HCT116 (cell line): ENCODE data around the gene ITPR2. TPM values are rescaled to one million over a fixed set of nuclear protein-coding genes. Genes with fewer than 3 reads are reported as not detected.

Source experiments
- ATAC-seq: fragments of 200-7000 bp; cut with Tn5 transposase; 2 replicates; pipeline ENCODE4 v1.9.1; 2020; ENCODE audit warnings: mild to moderate bottlenecking, moderate library complexity
- BruUV-seq: library from RNA; stranded (reverse); fragments of 400-500 nt; replicated peaks from 2 replicates; lab custom pipeline; 2021; lab: Mats Ljungman, UMichigan
- CTCF ChIA-PET: fragments of 300-600 bp; sonication (Branson Sonifier 250); formaldehyde crosslinking; loops from one replicate; lab custom pipeline; 2021; ENCODE audit warnings: antibody characterized with exemption; lab: Charles Lee
- POLR2A ChIA-PET: fragments of 300-600, 350-600 bp; sonication (Branson Sonifier 250); formaldehyde crosslinking; loops from one replicate; lab custom pipeline; 2021; ENCODE audit warnings: antibody characterized with exemption; lab: Charles Lee
- RAD21 ChIA-PET, 2 experiments: fragments of 300-600 bp; sonication (Branson Sonifier 250); formaldehyde crosslinking; loops; one replicate each; lab custom pipeline; 2023; ENCODE audit warnings: low total read pairs in 2 of 2; ENCODE audit not compliant: uncharacterized antibody in 2 of 2, unreplicated experiment in 2 of 2, low non-redundant PET in 1 of 2; lab: Charles Lee
- DNase-seq: peaks from one replicate; pipeline ENCODE4 v3.0.0-alpha.2; 2010; ENCODE audit warnings: low read depth, low spot score
- H2AFZ ChIP-seq: fragments of 200-600 bp; shearing (Covaris generic), sonication (generic); 2 replicates; pipeline ENCODE4 v1.6.1; 2017; ENCODE audit warnings: low read depth, mixed run types, mixed read lengths, antibody characterized with exemption, low read length; ENCODE audit not compliant: poor library complexity, severe bottlenecking
- H3K27ac ChIP-seq: 2 replicates; pipeline ENCODE4 v1.5.1; 2012; ENCODE audit warnings: low read depth, low read length
- H3K27me3 ChIP-seq: fragments of 200-600 bp; sonication (generic); 2 replicates; pipeline ENCODE4 v1.6.1; 2016; ENCODE audit warnings: mixed run types, low read length, mixed read lengths; ENCODE audit not compliant: insufficient read depth
- H3K36me3 ChIP-seq, 2 experiments: fragments of 200-500 bp in 1 of 2; fragments of 200-600 bp in 1 of 2; sonication (Bioruptor generic) in 1 of 2; sonication (generic) in 1 of 2; 2 replicates each; pipeline versions ENCODE4 v1.5.1 to v1.6.1; 2014 to 2016; ENCODE audit warnings: low read length in 2 of 2, inconsistent platforms in 1 of 2, mixed read lengths in 1 of 2, mixed run types in 1 of 2; ENCODE audit not compliant: insufficient read depth in 2 of 2, control insufficient read depth in 1 of 2
- H3K4me1 ChIP-seq, 2 experiments: fragments of 200-600 bp in 1 of 2; sonication (generic) in 1 of 2; 2 replicates each; pipeline versions ENCODE4 v1.5.1 to v1.6.1; 2012 to 2017; ENCODE audit warnings: low read length in 2 of 2, inconsistent platforms in 1 of 2, mild to moderate bottlenecking in 1 of 2, mixed read lengths in 1 of 2, mixed run types in 1 of 2, moderate library complexity in 1 of 2; ENCODE audit not compliant: insufficient read depth in 2 of 2, control insufficient read depth in 1 of 2
- H3K4me2 ChIP-seq: fragments of 200-600 bp; sonication (generic); 2 replicates; pipeline ENCODE4 v1.6.1; 2017; ENCODE audit warnings: mixed run types, low read length, mixed read lengths
- H3K4me3 ChIP-seq, 2 experiments: fragments of 200-600 bp in 1 of 2; sonication (generic) in 1 of 2; replicated peaks in 1 of 2; 2 replicates each; pipeline ENCODE4 v1.5.1; 2011 to 2016; ENCODE audit warnings: low read length in 2 of 2, control low read depth in 1 of 2, low read depth in 1 of 2, mild to moderate bottlenecking in 1 of 2, mixed read lengths in 1 of 2, mixed run types in 1 of 2
- H3K79me2 ChIP-seq: fragments of 200-600 bp; sonication (generic); 2 replicates; pipeline ENCODE4 v1.6.1; 2017; ENCODE audit warnings: mild to moderate bottlenecking, mixed run types, low read length, moderate library complexity, mixed read lengths; ENCODE audit not compliant: insufficient read depth
- H3K9ac ChIP-seq: fragments of 200-600 bp; sonication (generic); 2 replicates; pipeline ENCODE4 v1.6.1; 2016; ENCODE audit warnings: low read length, mixed read lengths
- H3K9me2 ChIP-seq: fragments of 200-600 bp; sonication (generic), shearing (Covaris generic); 2 replicates; pipeline ENCODE4 v1.6.1; 2017; ENCODE audit warnings: mixed run types, mild to moderate bottlenecking, moderate library complexity; ENCODE audit not compliant: insufficient read depth
- H3K9me3 ChIP-seq, 2 experiments: fragments of 200-500 bp in 1 of 2; fragments of 200-600 bp in 1 of 2; sonication (Bioruptor generic) in 1 of 2; sonication (generic) in 1 of 2; 2 replicates each; pipeline ENCODE4 v1.6.1; 2014 to 2017; ENCODE audit warnings: low read length in 2 of 2, mixed read lengths in 2 of 2, inconsistent platforms in 1 of 2, low read depth in 1 of 2, mild to moderate bottlenecking in 1 of 2, mixed run types in 1 of 2, moderate library complexity in 1 of 2; ENCODE audit not compliant: control insufficient read depth in 1 of 2, insufficient read depth in 1 of 2
- H4K20me1 ChIP-seq: fragments of 200-600 bp; sonication (generic), shearing (Covaris generic); 2 replicates; pipeline ENCODE4 v1.6.1; 2017; ENCODE audit warnings: mixed run types, mild to moderate bottlenecking, moderate library complexity; ENCODE audit not compliant: insufficient read depth
- ATF3 ChIP-seq: IDR thresholded peaks from 2 replicates; pipeline ENCODE4 v1.6.1; 2012
- CBX3 ChIP-seq: IDR thresholded peaks from 2 replicates; pipeline ENCODE4 v1.6.1; 2012; ENCODE audit warnings: low read depth
- EGR1 ChIP-seq: IDR thresholded peaks from 2 replicates; pipeline ENCODE4 v1.6.1; 2012; ENCODE audit warnings: low read depth
- ELF1 ChIP-seq: IDR thresholded peaks from 2 replicates; pipeline ENCODE4 v1.6.1; 2012; ENCODE audit warnings: low read depth, borderline replicate concordance
- EZH2 ChIP-seq: fragments of 200-600 bp; sonication (generic); IDR thresholded peaks from 2 replicates; pipeline ENCODE4 v1.6.1; 2017; ENCODE audit warnings: antibody characterized with exemption, mixed run types
- FOSL1 ChIP-seq: IDR thresholded peaks from 2 replicates; pipeline ENCODE4 v1.6.1; 2012; ENCODE audit warnings: low read depth
- MAX ChIP-seq: IDR thresholded peaks from 2 replicates; pipeline ENCODE4 v1.6.1; 2012
- POLR2A ChIP-seq: IDR thresholded peaks from 2 replicates; pipeline ENCODE4 v1.7.0; 2011; ENCODE audit warnings: borderline replicate concordance; ENCODE audit not compliant: insufficient read depth, insufficient read length; ENCODE audit errors: extremely low read depth
- RAD21 ChIP-seq: IDR thresholded peaks from 2 replicates; pipeline ENCODE4 v1.6.1; 2012; ENCODE audit warnings: low read depth, mild to moderate bottlenecking
- REST ChIP-seq: IDR thresholded peaks from 2 replicates; pipeline ENCODE4 v1.6.1; 2012; ENCODE audit warnings: low read depth
- SP1 ChIP-seq: IDR thresholded peaks from 2 replicates; pipeline ENCODE4 v1.6.1; 2012; ENCODE audit warnings: low read depth
- YY1 ChIP-seq: IDR thresholded peaks from 2 replicates; pipeline ENCODE4 v1.6.1; 2011; ENCODE audit warnings: low read length, low read depth, moderate library complexity, mild to moderate bottlenecking; ENCODE audit not compliant: insufficient replicate concordance; ENCODE audit errors: extremely low read depth
- ZBTB33 ChIP-seq: IDR thresholded peaks from 2 replicates; pipeline ENCODE4 v1.6.1; 2011; ENCODE audit warnings: mild to moderate bottlenecking, low read length, moderate library complexity; ENCODE audit not compliant: insufficient replicate concordance; ENCODE audit errors: extremely low read depth
- ZFX ChIP-seq: fragments of 450-650 bp; IDR thresholded peaks from 2 replicates; pipeline ENCODE4 v1.6.1; 2017
- ZNF274 ChIP-seq: fragments of 200-500 bp; sonication (Bioruptor generic); IDR thresholded peaks from 2 replicates; pipeline ENCODE4 v1.6.1; 2014; ENCODE audit warnings: mild to moderate bottlenecking, low read depth, low read length, inconsistent platforms
- intact Hi-C: fragments of 100-400 bp; cut with micrococcal nuclease; formaldehyde crosslinking; loops from 2 replicates; pipeline ENCODE4 v1.10.0; 2022
- total RNA-seq: library from RNA; stranded (reverse); gene quantifications from one replicate; pipeline ENCODE4 v1.2.1, GENCODE V29; 2021; ENCODE audit not compliant: unreplicated experiment

The ITPR2 gene
- total RNA-seq, 1 experiment from 2014 or later: 6.5 TPM

- CTCF ChIA-PET: no interaction called here
- Histone ChIP-seq H3K4me3 (no peak overlapping the region), H3K79me2 (no peaks in the 10 kb centered on the region), H4K20me1 (no peaks in the 10 kb centered on the region), H3K9me3 (peaks cover 0 to 5% of the 10 kb centered on the region in 2 experiments; a peak in 1 of 4 replicates), H3K9me2 (no peaks in the 10 kb centered on the region), H3K9ac (no peak overlapping the region), H3K4me1 (peaks cover 0 to 15% of the 10 kb centered on the region in 2 experiments; a peak in 2 of 4 replicates), H3K4me2 (no peak overlapping the region), H3K27ac (no peak overlapping the region), H3K27me3 (no peaks in the 10 kb centered on the region), H3K36me3 (no peaks in the 10 kb centered on the region), H2AFZ (no peak overlapping the region)
- RAD21 ChIA-PET: no interaction called here
- intact Hi-C loops: no loop called here
- ATAC-seq (no peak), DNase-seq (no peak)
- POLR2A ChIA-PET: no interaction called here
- BruUV-seq: no TSS peak
- TF ChIP-seq REST: no peak
Observed at GRCh38 chr12:26741584-26742227, 91.3 kb downstream of the ITPR2 start.

GRCh38 chr12:26740991-26741390, 92.0 kb downstream of the ITPR2 start:
- no peak for DNase-seq
- no peak for TF ChIP-seq ZBTB33
- no peak for TF ChIP-seq EZH2
- no peak for TF ChIP-seq ELF1
- TF ChIP-seq ZFX: no peak
- TF ChIP-seq ATF3: no peak
- no peak for TF ChIP-seq POLR2A
- TF ChIP-seq CBX3: no peak
- TF ChIP-seq FOSL1: no peak
- TF ChIP-seq EGR1: no peak
- no peak for TF ChIP-seq ZNF274
- no peak for TF ChIP-seq MAX
- TF ChIP-seq YY1: no peak
- no peak for TF ChIP-seq RAD21
- TF ChIP-seq SP1: no peak
- TF ChIP-seq, all 23 proteins: peak for 0
- H4K20me1 ChIP-seq: no peaks in the 10 kb centered on the region
- POLR2A ChIA-PET: no interaction called here
- H3K79me2 ChIP-seq: no peaks in the 10 kb centered on the region
- no peak overlapping the region for H3K27ac ChIP-seq
- H3K9me2 ChIP-seq: no peaks in the 10 kb centered on the region
- RAD21 ChIA-PET: no interaction called here
- H3K9ac ChIP-seq: no peak overlapping the region
- H3K4me3 ChIP-seq: no peak overlapping the region
- H3K36me3 ChIP-seq: no peaks in the 10 kb centered on the region
- intact Hi-C loops: no loop called here
- no peaks in the 10 kb centered on the region for H3K27me3 ChIP-seq
- H3K4me2 ChIP-seq: no peak overlapping the region
- H3K4me1 ChIP-seq: peaks cover 0 to 8% of the 10 kb centered on the region in 2 experiments; a peak in 2 of 4 replicates
- H3K9me3 ChIP-seq: peaks cover 0 to 5% of the 10 kb centered on the region in 2 experiments; a peak in 1 of 4 replicates
- H2AFZ ChIP-seq: no peak overlapping the region
- CTCF ChIA-PET: no interaction called here
- BruUV-seq: no TSS peak
- ATAC-seq: no peak
